ENCODE measurements around the gene SERPINA7.

GRCh38 chrX:106040861-106041260 is 2.3 kb upstream of the SERPINA7 start:
- TF ChIP-seq CTCF (IDR thresholded peaks at IDR 0.05; ENCODE audit: low read length), result no peak
- no peak for TF ChIP-seq EZH2phosphoT487 (IDR thresholded peaks at IDR 0.05; ENCODE audit: low read length)
